Neural cell (in vitro differentiated cells): ENCODE data around the gene SP9.

Experiments
- CTCF ChIP-seq: fragments of 450-650 bp; IDR thresholded peaks from 2 replicates; pipeline ENCODE4 v1.5.1; 2014; ENCODE audit warnings: antibody characterized with exemption, mild to moderate bottlenecking, moderate library complexity; ENCODE audit not compliant: poor library complexity, severe bottlenecking
- EP300 ChIP-seq: fragments of 450-650 bp; conservative IDR thresholded peaks from 2 replicates; pipeline ENCODE4 v1.6.1; 2014; ENCODE audit warnings: antibody characterized with exemption, mild to moderate bottlenecking, moderate library complexity; ENCODE audit not compliant: poor library complexity, severe bottlenecking
- EZH2 ChIP-seq: fragments of 200-600, 300-800 bp; shearing (Covaris generic), sonication (generic); IDR thresholded peaks from 2 replicates; pipeline ENCODE4 v1.6.1; 2014; ENCODE audit warnings: antibody characterized with exemption, low read length, borderline replicate concordance, mild to moderate bottlenecking; ENCODE audit not compliant: insufficient read depth, poor library complexity, severe bottlenecking
- MXI1 ChIP-seq: fragments of 450-650 bp; conservative IDR thresholded peaks from 2 replicates; pipeline ENCODE4 v1.6.1; 2014; ENCODE audit warnings: antibody characterized with exemption, mild to moderate bottlenecking; ENCODE audit not compliant: poor library complexity, severe bottlenecking
- POLR2AphosphoS5 ChIP-seq: IDR thresholded peaks from 2 replicates; pipeline ENCODE4 v1.6.1; 2012
- SMC3 ChIP-seq: fragments of 450-650 bp; conservative IDR thresholded peaks from 2 replicates; pipeline ENCODE4 v1.6.1; 2014; ENCODE audit warnings: antibody characterized with exemption, mild to moderate bottlenecking, moderate library complexity; ENCODE audit not compliant: poor library complexity

- TF ChIP-seq CTCF, result peak; percentile 16
- TF ChIP-seq EP300, result no peak
- no peak for TF ChIP-seq MXI1
- TF ChIP-seq SMC3, result no peak
- TF ChIP-seq EZH2, result peak; percentile 99
- TF ChIP-seq POLR2AphosphoS5, result peak; percentile 71
Observed at GRCh38 chr2:174342686-174343342, 8.1 kb downstream of the SP9 start.
